B cell (primary cell): ENCODE measurements around the gene ZNF445. TPM values are rescaled to one million over a fixed set of nuclear protein-coding genes. Genes with fewer than 3 reads are reported as not detected.

Source experiments
- ATAC-seq: fragments of 200-7000 bp; cut with Tn5 transposase; one replicate; pipeline ENCODE4 v1.10.0; 2021; ENCODE audit warnings: low read depth, mild to moderate bottlenecking, moderate number of reproducible peaks, moderate library complexity
- CTCF ChIA-PET: fragments of 350-600 bp; sonication (Branson Sonifier 250); formaldehyde crosslinking; loops from one replicate; lab custom pipeline; 2021; ENCODE audit warnings: antibody characterized with exemption, inconsistent platforms; lab: Charles Lee
- POLR2A ChIA-PET: fragments of 350-600 bp; sonication (Branson Sonifier 250); formaldehyde crosslinking; loops from one replicate; lab custom pipeline; 2021; ENCODE audit warnings: antibody characterized with exemption; lab: Charles Lee
- DNase-seq: peaks from one replicate; pipeline ENCODE4 v3.0.0; 2013
- H2AFZ ChIP-seq: 2 replicates; pipeline ENCODE4 v1.6.1; 2012; ENCODE audit warnings: mild to moderate bottlenecking, low read depth, low read length; ENCODE audit not compliant: insufficient read depth, poor library complexity, severe bottlenecking
- H3K27ac ChIP-seq, 2 donors: 1 replicate in 1 of 2; 2 replicates in 1 of 2; pipeline ENCODE4 v1.5.1; 2012 to 2013; ENCODE audit warnings: low read length in 2 of 2, mild to moderate bottlenecking in 2 of 2, moderate library complexity in 1 of 2
- H3K27me3 ChIP-seq, 4 experiments: fragments of 200-600 bp in 1 of 4; sonication (generic) in 1 of 4; replicated peaks in 1 of 4; 1 replicate in 2 of 4; 2 replicates in 2 of 4; pipeline versions ENCODE4 v1.6.1 to v1.7.0; 2013 to 2016; ENCODE audit warnings: low read length in 3 of 4, mild to moderate bottlenecking in 2 of 4, mixed read lengths in 1 of 4, moderate library complexity in 1 of 4; ENCODE audit not compliant: insufficient read depth in 4 of 4, control insufficient read depth in 3 of 4; ENCODE audit errors: control extremely low read depth in 1 of 4
- H3K36me3 ChIP-seq, 2 experiments: replicated peaks in 1 of 2; 1 replicate in 1 of 2; 2 replicates in 1 of 2; pipeline versions ENCODE4 v1.6.1 to v1.7.1; 2013; ENCODE audit warnings: low read length in 1 of 2; ENCODE audit not compliant: insufficient read depth in 2 of 2, control insufficient read depth in 1 of 2; ENCODE audit errors: control extremely low read depth in 1 of 2, extremely low read depth in 1 of 2
- H3K4me1 ChIP-seq, 2 donors: fragments of 200-600 bp in 1 of 2; sonication (generic) in 1 of 2; 1 replicate in 1 of 2; 2 replicates in 1 of 2; pipeline versions ENCODE4 v1.5.1 to v1.6.1; 2013 to 2017; ENCODE audit warnings: low read length in 2 of 2; ENCODE audit not compliant: control insufficient read depth in 2 of 2, insufficient read depth in 2 of 2
- H3K4me2 ChIP-seq: replicated peaks from 2 replicates; pipeline ENCODE3; 2012; ENCODE audit warnings: mild to moderate bottlenecking, low read depth, low read length; ENCODE audit not compliant: poor library complexity, severe bottlenecking
- H3K4me3 ChIP-seq, 5 experiments: fragments of 200-600 bp in 1 of 5; sonication (generic) in 1 of 5; 1 replicate in 3 of 5; 2 replicates in 2 of 5; pipeline versions ENCODE4 v1.5.1 to v1.7.0; 2011 to 2016; ENCODE audit warnings: low read length in 4 of 5, mild to moderate bottlenecking in 4 of 5, low read depth in 2 of 5, control low read depth in 1 of 5, moderate library complexity in 1 of 5; ENCODE audit not compliant: insufficient read depth in 1 of 5; ENCODE audit errors: control extremely low read depth in 1 of 5, extremely low read depth in 1 of 5
- H3K79me2 ChIP-seq: fragments of 200-600 bp; sonication (generic); one replicate; pipeline ENCODE4 v1.6.0; 2016; ENCODE audit warnings: low read length; ENCODE audit not compliant: control insufficient read depth, insufficient read depth
- H3K9ac ChIP-seq: fragments of 200-600 bp; sonication (generic); 2 replicates; pipeline ENCODE4 v1.6.1; 2017; ENCODE audit warnings: mild to moderate bottlenecking, low read length, moderate library complexity
- H3K9me3 ChIP-seq, 3 donors: one replicate each; pipeline versions ENCODE4 v1.6.1 to v1.7.1; 2013; ENCODE audit warnings: low read length in 2 of 3; ENCODE audit not compliant: control insufficient read depth in 2 of 3, insufficient read depth in 1 of 3; ENCODE audit errors: control extremely low read depth in 1 of 3
- H4K20me1 ChIP-seq: 2 replicates; pipeline ENCODE4 v1.6.0; 2012; ENCODE audit warnings: mild to moderate bottlenecking, low read length; ENCODE audit not compliant: insufficient read depth, control insufficient read depth, poor library complexity, severe bottlenecking
- H3K27ac Mint-ChIP-seq: one replicate; pipeline ENCODE4 v1.8.0; 2021; ENCODE audit warnings: mixed read lengths
- H3K27me3 Mint-ChIP-seq: one replicate; pipeline ENCODE4 v1.8.0; 2021; ENCODE audit warnings: mixed read lengths
- H3K4me1 Mint-ChIP-seq: one replicate; pipeline ENCODE4 v1.8.0; 2021; ENCODE audit warnings: mixed read lengths
- H3K4me3 Mint-ChIP-seq: one replicate; pipeline ENCODE4 v1.8.0; 2021; ENCODE audit warnings: mixed read lengths
- H3K9me3 Mint-ChIP-seq: one replicate; pipeline ENCODE4 v1.8.0; 2022; ENCODE audit warnings: mixed read lengths; ENCODE audit not compliant: insufficient read depth
- CTCF ChIP-seq: fragments of 200-600 bp; IDR thresholded peaks from one replicate; pipeline ENCODE4 v1.8.0; 2022; ENCODE audit warnings: antibody characterized with exemption, mild to moderate bottlenecking
- EZH2 ChIP-seq: IDR thresholded peaks from 2 replicates; pipeline ENCODE4 v1.6.1; 2012; ENCODE audit warnings: borderline replicate concordance, low read depth, mild to moderate bottlenecking, moderate library complexity, low read length; ENCODE audit not compliant: insufficient read depth, poor library complexity, severe bottlenecking
- WGBS: methylation state at CpG from one replicate; pipeline ENCODE4 v1.1.5; 2013; ENCODE audit warnings: missing lambda C conversion rate; ENCODE audit not compliant: insufficient coverage; 5-methylcytosine and 5-hydroxymethylcytosine counted together
- intact Hi-C: fragments of 100-400 bp; cut with micrococcal nuclease; formaldehyde crosslinking; loops from one replicate; pipeline ENCODE4 v1.10.0; 2022
- polyA plus RNA-seq: library from polyadenylated mRNA; depleted of rRNA; stranded (reverse); fragments of >200 nt; gene quantifications from 2 replicates; pipeline ENCODE4 v1.2.3, GENCODE V29; 2012
- total RNA-seq, 2 donors: library from RNA; stranded (reverse); fragments of 120-200 nt in 1 of 2; gene quantifications; 1 replicate in 1 of 2; 2 replicates in 1 of 2; pipeline versions ENCODE4 v1.2.3 to v1.2.4, GENCODE V29; 2013 to 2022

ZNF445 gene
- total and polyA plus RNA-seq, 2 donors (not counting 1 experiment from before 2014, with no cell fraction given): 2.6 to 29.7 TPM

- intact Hi-C loops: no loop called here
- H3K9me3 ChIP-seq: no peaks in the 10 kb centered on the region
- H3K9ac ChIP-seq: no peak overlapping the region
- H3K79me2 ChIP-seq: peaks cover 63% of the 10 kb centered on the region
- no peak overlapping the region for H3K4me3 ChIP-seq
- ChIA-PET CTCF (no interaction called here), POLR2A (no interaction called here)
- no peak for ATAC-seq
- TF ChIP-seq CTCF (no peak), EZH2 (no peak)
- Mint-ChIP-seq H3K9me3 (no peaks in the 10 kb centered on the region), H3K4me1 (peaks cover 22% of the 10 kb centered on the region), H3K27ac (no peak overlapping the region), H3K4me3 (no peak overlapping the region), H3K27me3 (no peaks in the 10 kb centered on the region)
- no CpG with 5 or more reads among the region's 1 CpG for WGBS
- no peak for DNase-seq
- peaks cover 2 to 15% of the 10 kb centered on the region in 2 experiments for H3K36me3 ChIP-seq
- H2AFZ ChIP-seq: no peak overlapping the region
- peaks cover 22% of the 10 kb centered on the region for H4K20me1 ChIP-seq
- H3K4me1 ChIP-seq: peaks cover 0 to 7% of the 10 kb centered on the region in 2 donors
- no peak overlapping the region for H3K27ac ChIP-seq
- H3K27me3 ChIP-seq: no peaks in the 10 kb centered on the region
- H3K4me2 ChIP-seq: no peak overlapping the region
Observed at GRCh38 chr3:44470430-44470829, 7.0 kb downstream of the ZNF445 start.

- Mint-ChIP-seq H3K4me1 (peaks cover 21% of the 10 kb centered on the region), H3K9me3 (no peaks in the 10 kb centered on the region), H3K27me3 (no peaks in the 10 kb centered on the region), H3K27ac (no peak overlapping the region), H3K4me3 (no peak overlapping the region)
- POLR2A ChIA-PET: no interaction called here
- no peak overlapping the region for H3K9ac ChIP-seq
- H3K4me2 ChIP-seq: no peak overlapping the region
- WGBS: 100% methylated on average over 3 of the region's 5 CpGs
- TF ChIP-seq CTCF: no peak
- no peak for TF ChIP-seq EZH2
- H3K27me3 ChIP-seq: no peaks in the 10 kb centered on the region
- intact Hi-C loops: no loop called here
- no peak overlapping the region for H3K27ac ChIP-seq
- H2AFZ ChIP-seq: no peak overlapping the region
- no peaks in the 10 kb centered on the region for H3K9me3 ChIP-seq
- H4K20me1 ChIP-seq: peaks cover 22% of the 10 kb centered on the region
- ATAC-seq (no peak), DNase-seq (no peak)
- CTCF ChIA-PET: no interaction called here
- peaks cover 2 to 15% of the 10 kb centered on the region in 2 experiments for H3K36me3 ChIP-seq
- H3K79me2 ChIP-seq: peaks cover 58% of the 10 kb centered on the region
- no peak overlapping the region for H3K4me3 ChIP-seq
- peaks cover 0 to 7% of the 10 kb centered on the region in 2 donors for H3K4me1 ChIP-seq
Observed at GRCh38 chr3:44469914-44470313, 7.6 kb downstream of the ZNF445 start.
